Astrocyte (in vitro differentiated cells and primary cell): Measurements from ENCODE around the gene ZNF668.

Source experiments
- CTCF ChIP-seq: IDR thresholded peaks from 2 replicates; pipeline ENCODE4 v1.5.1; 2011; ENCODE audit warnings: low read depth, mild to moderate bottlenecking, inconsistent platforms, low read length, moderate library complexity; ENCODE audit not compliant: insufficient read depth
- EZH2 ChIP-seq: IDR thresholded peaks from 2 replicates; pipeline ENCODE4 v1.6.1; 2012; ENCODE audit warnings: mild to moderate bottlenecking, low read length, inconsistent platforms; ENCODE audit not compliant: insufficient read depth

- TF ChIP-seq CTCF (no peak), EZH2 (no peak)
Observed at GRCh38 chr16:31083081-31083480, 9.0 kb upstream of the ZNF668 start.
